Measurements from ENCODE around the gene PLOD1. TPM values are rescaled to one million over a fixed set of nuclear protein-coding genes. Genes with fewer than 3 reads are reported as not detected.

Gene PLOD1
- polyA plus RNA-seq, 1 donor (not counting 4 experiments of a cell fraction or from before 2014, with no cell fraction given) = 63.6 TPM

DNA sequence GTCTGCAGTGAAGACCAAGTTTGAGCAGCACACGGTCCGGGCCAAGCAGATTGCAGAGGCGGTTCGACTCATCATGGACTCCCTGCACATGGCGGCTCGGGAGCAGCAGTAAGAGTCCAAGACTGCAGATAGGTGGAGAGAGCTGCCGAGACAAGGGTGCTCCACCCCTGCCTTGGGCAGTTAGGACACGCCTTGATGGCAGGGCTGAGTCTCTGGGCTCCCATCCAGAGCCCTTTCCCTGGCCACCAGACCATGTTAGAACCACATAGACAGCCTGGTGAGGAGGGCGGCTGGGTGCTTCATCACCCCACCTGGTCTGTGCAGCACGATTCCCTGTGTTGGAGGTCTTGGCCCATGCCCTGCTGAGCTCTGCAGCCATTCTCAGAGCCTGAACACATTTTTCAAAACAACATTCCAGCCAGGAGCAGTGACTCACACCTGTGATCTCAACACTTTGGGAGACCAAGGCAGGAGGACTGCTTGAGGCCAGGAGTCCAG is 67.5 kb downstream of the PLOD1 start:
- no peaks in the 10 kb centered on the region for H3K9me3 ChIP-seq (ENCODE audit: control insufficient read depth, low read depth, low read length)
- no peaks in the 10 kb centered on the region for H3K79me2 ChIP-seq (ENCODE audit: control insufficient read depth, insufficient read depth, low read length)
- H3K4me2 ChIP-seq (ENCODE audit: control insufficient read depth, extremely low read depth, insufficient read depth, low read depth, low read length) = no peak overlapping the region
- H3K4me3 ChIP-seq (ENCODE audit: control insufficient read depth in 2 of 3, extremely low read depth in 1 of 3, insufficient read depth in 2 of 3, low read depth in 1 of 3, low read length in 3 of 3) = no peak overlapping the region
- H3K4me1 ChIP-seq (ENCODE audit: control insufficient read depth, extremely low read depth, insufficient read depth, low read length) = peaks cover 10% of the 10 kb centered on the region
- DNase-seq (ENCODE audit: low read depth, low spot score) (no peak), FAIRE-seq (no peak)
- H2AFZ ChIP-seq (ENCODE audit: control insufficient read depth, low read length) = no peak overlapping the region
- no peak overlapping the region for H3K9ac ChIP-seq (ENCODE audit: control insufficient read depth, extremely low read depth, insufficient read depth, low read length)
- no peak for TF ChIP-seq EZH2 (IDR thresholded peaks at IDR 0.05; ENCODE audit: low read length)
- TF ChIP-seq CTCF (optimal IDR thresholded peaks at IDR 0.05 in 1 of 3, IDR thresholded peaks at IDR 0.05 in 1 of 3, conservative IDR thresholded peaks at IDR 0.05 in 1 of 3; ENCODE audit: extremely low read depth in 1 of 3, insufficient read depth in 2 of 3, low read length in 3 of 3) = no peak
- no peaks in the 10 kb centered on the region for H3K27me3 ChIP-seq (ENCODE audit: control insufficient read depth, extremely low read depth, insufficient read depth, low read length)
- H4K20me1 ChIP-seq (ENCODE audit: control insufficient read depth, extremely low read depth, insufficient read depth, low read length) = peaks cover 7% of the 10 kb centered on the region
- H3K27ac ChIP-seq (ENCODE audit: control insufficient read depth, insufficient read depth, low read length) = peak overlapping the region; percentile 51
- dilution Hi-C loops (cut with MboI; ENCODE audit: extremely low pct_ligation_motif_present, low sequenced_read_pairs) = no loop called here
- H3K36me3 ChIP-seq (ENCODE audit: control insufficient read depth in 2 of 2, extremely low read depth in 1 of 2, insufficient read depth in 2 of 2, low read length in 2 of 2) = peaks cover 55 to 70% of the 10 kb centered on the region in 2 experiments
- H3K9me1 ChIP-seq (ENCODE audit: control insufficient read depth, extremely low read depth, insufficient read depth, low read length) = no peaks in the 10 kb centered on the region

- Histone ChIP-seq H3K9me1 (ENCODE audit: control insufficient read depth, extremely low read depth, insufficient read depth, low read length) (no peaks in the 10 kb centered on the region), H3K4me2 (ENCODE audit: control insufficient read depth, extremely low read depth, insufficient read depth, low read depth, low read length) (no peak overlapping the region), H3K27me3 (ENCODE audit: control insufficient read depth, extremely low read depth, insufficient read depth, low read length) (no peaks in the 10 kb centered on the region), H3K9me3 (ENCODE audit: control insufficient read depth, low read depth, low read length) (no peaks in the 10 kb centered on the region), H2AFZ (ENCODE audit: control insufficient read depth, low read length) (no peak overlapping the region), H3K9ac (ENCODE audit: control insufficient read depth, extremely low read depth, insufficient read depth, low read length) (no peak overlapping the region), H3K79me2 (ENCODE audit: control insufficient read depth, insufficient read depth, low read length) (no peaks in the 10 kb centered on the region), H3K27ac (ENCODE audit: control insufficient read depth, insufficient read depth, low read length) (no peak overlapping the region), H3K4me3 (ENCODE audit: control insufficient read depth in 2 of 3, extremely low read depth in 1 of 3, insufficient read depth in 2 of 3, low read depth in 1 of 3, low read length in 3 of 3) (no peak overlapping the region), H3K36me3 (ENCODE audit: control insufficient read depth in 2 of 2, extremely low read depth in 1 of 2, insufficient read depth in 2 of 2, low read length in 2 of 2) (peaks cover 53 to 72% of the 10 kb centered on the region in 2 experiments), H3K4me1 (ENCODE audit: control insufficient read depth, extremely low read depth, insufficient read depth, low read length) (peaks cover 10% of the 10 kb centered on the region), H4K20me1 (ENCODE audit: control insufficient read depth, extremely low read depth, insufficient read depth, low read length) (peaks cover 5% of the 10 kb centered on the region)
- dilution Hi-C loops (cut with MboI; ENCODE audit: extremely low pct_ligation_motif_present, low sequenced_read_pairs) = no loop called here
- no peak for TF ChIP-seq CTCF (optimal IDR thresholded peaks at IDR 0.05 in 1 of 3, IDR thresholded peaks at IDR 0.05 in 1 of 3, conservative IDR thresholded peaks at IDR 0.05 in 1 of 3; ENCODE audit: extremely low read depth in 1 of 3, insufficient read depth in 2 of 3, low read length in 3 of 3)
- no peak for TF ChIP-seq EZH2 (IDR thresholded peaks at IDR 0.05; ENCODE audit: low read length)
- DNase-seq (ENCODE audit: low read depth, low spot score) = no peak
- no peak for FAIRE-seq
Observed at GRCh38 chr1:12003762-12004161, 69.2 kb downstream of the PLOD1 start.
